Suppressor macrophage treated with lipopolysaccharide for 4 hours (primary cell): ENCODE measurements around the gene KBTBD4.

Source experiments
- DNase-seq: peaks from one replicate; pipeline ENCODE4 v3.0.0-alpha.2; 2020

KBTBD4 gene

DNA sequence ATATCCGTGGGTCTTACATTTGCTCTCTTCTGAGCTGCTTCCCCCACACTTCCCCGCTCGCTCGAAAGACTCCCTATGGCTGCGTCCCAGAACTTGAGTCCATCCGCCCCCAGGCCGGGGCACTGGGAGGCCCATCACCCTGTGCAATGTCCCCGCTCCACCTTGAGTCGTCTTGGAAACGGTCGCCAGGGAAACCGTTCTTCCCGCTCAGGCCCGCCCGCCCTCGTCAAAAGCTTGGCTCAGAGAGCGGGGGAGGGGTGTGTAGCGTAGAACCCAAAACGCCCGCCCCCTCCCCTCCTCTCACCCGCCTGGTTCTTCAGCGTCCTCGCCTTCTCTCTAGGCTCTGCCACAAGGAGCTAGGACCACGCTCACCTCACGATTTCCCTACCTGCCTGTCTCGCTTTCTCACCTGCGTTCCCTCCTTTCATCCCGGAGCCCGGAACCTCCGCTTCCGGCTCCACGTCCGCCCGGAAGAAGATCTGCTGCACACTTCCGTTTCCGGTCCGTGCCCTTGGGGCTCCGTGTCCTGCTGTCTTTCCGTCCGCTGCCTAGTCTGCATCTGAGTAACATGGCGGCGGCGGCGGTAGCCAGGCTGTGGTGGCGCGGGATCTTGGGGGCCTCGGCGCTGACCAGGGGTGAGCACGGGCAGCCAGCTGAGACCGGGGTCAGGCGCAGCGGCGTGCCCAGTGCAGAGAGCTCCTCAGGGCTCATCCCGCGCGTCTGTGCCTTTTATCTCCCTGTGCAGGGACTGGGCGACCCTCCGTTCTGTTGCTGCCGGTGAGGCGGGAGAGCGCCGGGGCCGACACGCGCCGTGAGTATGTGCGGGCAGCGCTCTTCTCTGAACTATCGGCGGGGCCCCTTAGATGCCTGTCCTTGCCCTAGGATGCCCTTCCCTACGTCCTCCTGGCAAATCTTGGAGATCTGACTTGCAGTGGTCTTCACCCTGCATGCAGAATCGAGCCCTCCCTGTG lies at the start of gene KBTBD4, which contains the start of gene NDUFS3:
KBTBD4 (minus strand) TSS at position 447 of the 971 bp plus-strand sequence; CDS start at position 428, 19 bp downstream.
NDUFS3 (plus strand) TSS at position 551 of the 971 bp plus-strand sequence; CDS start at position 569, 18 bp downstream.
- DNase-seq = peak; percentile 90

- DNase-seq = no peak
Measured at GRCh38 chr11:47628026-47628425, 49.3 kb upstream of the KBTBD4 start.

DNA sequence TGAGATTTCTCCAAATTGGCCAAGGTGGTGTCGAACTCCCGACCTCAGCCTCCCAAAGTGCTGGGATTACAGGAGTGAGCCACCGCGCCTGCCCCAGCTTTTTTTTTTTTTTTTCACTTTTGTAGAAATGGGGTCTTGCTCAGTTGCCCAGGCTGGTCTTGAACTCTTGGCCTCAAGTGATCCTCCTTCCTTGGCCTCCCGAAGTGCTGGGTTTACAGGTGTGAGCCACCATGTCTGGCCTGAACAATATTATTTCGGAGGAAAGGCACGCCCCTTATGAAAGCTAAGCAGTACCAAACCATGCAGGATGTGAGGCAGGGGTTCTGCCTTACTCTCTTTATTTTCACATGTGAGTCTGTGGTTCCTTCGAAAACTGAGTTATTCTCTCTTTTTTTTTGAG lies 47.5 kb upstream of the KBTBD4 start:
- DNase-seq = no peak

GRCh38 chr11:47620836-47621378 lies 42.1 kb upstream of the KBTBD4 start:
- DNase-seq = no peak

DNA sequence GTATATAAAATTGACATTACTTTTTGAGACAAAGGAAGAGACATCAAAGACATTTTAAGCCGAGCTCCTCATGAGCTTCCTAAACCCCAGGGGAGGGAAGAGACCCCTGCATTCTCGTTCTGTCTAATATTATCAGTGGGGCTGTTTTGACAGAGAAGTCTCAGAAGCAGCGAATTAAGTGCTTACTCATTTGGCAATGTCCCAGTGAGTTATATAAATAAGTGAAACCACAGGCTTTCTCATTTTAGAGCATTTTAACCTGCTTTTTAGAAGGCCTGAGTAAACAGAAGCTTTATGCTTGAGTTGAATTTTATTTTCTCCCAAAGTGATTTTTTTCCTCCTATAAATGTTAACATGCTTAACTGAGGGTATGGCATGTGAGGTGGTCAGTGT lies 38.6 kb upstream of the KBTBD4 start:
- no peak for DNase-seq

DNA sequence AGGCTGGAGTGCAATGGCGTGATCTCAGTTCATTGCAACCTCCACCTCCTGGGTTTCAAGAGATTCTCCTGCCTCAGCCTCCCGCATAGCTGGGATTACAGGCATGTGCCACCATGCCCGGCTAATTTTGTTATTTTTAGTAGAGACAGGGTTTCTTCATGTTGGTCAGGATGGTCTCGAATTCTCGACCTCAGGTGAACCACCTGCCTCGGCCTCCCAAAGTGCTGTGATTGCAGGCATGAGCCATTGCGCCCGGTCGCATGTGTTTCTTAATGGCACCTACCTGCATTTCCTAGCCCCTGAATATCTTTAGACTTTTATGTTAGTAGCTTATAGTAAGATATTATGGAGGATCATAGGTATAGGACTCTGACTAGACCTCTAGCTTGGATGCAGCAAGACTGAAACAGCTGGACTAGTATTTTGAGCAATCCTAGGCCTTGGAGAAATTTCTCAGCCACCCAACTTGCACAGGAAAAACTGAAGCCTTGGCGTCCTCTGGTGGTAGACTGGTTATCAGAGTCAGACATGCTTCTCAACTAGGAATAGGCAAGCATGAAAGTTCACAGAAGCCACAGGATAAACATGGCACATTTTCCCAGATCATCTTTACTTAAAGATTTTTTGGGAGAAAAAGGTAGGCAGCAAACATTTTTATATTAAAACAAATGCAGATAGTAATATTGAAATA lies 38.1 kb upstream of the KBTBD4 start:
- peak; percentile 64 for DNase-seq

GRCh38 chr11:47615249-47615648 lies 36.5 kb upstream of the KBTBD4 start:
- no peak for DNase-seq

GRCh38 chr11:47611348-47611794 lies 32.6 kb upstream of the KBTBD4 start:
- peak; percentile 67 for DNase-seq

GRCh38 chr11:47609675-47610074 lies 30.9 kb upstream of the KBTBD4 start:
- no peak for DNase-seq

DNA sequence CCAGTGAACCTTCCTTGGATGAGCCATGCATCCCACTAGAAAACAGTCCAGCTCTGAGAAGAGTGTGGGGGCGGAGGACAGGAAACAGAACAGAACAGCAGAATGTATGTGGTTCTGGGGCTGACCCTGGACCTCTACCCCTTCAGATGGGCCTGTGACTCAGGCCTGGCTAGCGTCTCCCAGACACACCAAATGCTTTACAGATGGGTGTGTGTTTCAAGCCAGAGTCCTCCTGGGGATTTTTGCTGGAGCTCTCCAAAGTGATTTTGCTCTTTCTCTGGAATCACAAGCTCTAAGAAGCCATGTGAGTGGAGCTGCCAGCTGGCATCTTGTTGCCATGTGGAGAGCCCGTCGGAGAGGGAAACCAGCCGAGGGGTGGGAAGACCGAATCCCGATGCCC lies 28.6 kb upstream of the KBTBD4 start:
- DNase-seq = no peak

DNA sequence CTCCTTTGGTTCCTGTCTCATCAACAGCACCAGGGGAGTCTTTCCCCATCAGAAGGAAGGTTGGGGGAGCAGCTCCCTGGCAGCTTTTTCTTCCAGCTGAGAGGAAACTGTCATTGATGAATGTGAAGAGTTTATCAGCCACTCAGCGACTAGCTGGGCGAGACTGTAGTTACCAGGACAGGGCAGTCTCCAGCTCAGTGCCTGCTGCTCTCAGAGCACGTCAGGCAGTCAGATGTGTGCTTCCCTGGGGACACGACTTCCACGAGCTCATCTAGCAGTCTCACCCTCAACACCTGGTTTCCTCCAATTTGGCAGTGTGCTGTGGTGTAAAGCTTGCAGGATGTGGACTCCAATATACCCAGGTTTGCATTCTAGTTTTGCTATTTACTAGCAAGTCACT lies 28.0 kb upstream of the KBTBD4 start:
- no peak for DNase-seq

- DNase-seq = no peak
Measured at GRCh38 chr11:47605921-47606320, 27.2 kb upstream of the KBTBD4 start.

GRCh38 chr11:47603295-47603694 lies 24.5 kb upstream of the KBTBD4 start:
- no peak for DNase-seq

DNA sequence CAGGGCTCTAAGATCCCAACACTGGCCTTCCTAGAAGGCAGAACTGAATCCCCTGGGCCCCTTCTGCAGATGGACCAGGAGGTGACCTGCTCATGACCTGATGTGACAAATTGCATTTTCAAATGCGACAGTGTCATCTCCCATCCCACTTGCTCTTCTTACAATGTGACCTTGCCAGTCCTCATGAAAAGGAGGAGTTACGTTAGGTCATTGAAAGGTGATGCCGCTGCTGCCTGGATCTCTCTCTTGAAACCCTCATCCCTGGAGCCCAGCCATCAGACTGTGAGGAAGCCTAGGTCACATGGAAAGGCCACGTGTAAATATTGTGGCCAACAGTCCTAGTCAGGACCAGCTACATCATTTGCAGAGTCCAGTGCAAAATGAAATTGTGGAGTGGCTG lies 21.1 kb upstream of the KBTBD4 start:
- no peak for DNase-seq

DNA sequence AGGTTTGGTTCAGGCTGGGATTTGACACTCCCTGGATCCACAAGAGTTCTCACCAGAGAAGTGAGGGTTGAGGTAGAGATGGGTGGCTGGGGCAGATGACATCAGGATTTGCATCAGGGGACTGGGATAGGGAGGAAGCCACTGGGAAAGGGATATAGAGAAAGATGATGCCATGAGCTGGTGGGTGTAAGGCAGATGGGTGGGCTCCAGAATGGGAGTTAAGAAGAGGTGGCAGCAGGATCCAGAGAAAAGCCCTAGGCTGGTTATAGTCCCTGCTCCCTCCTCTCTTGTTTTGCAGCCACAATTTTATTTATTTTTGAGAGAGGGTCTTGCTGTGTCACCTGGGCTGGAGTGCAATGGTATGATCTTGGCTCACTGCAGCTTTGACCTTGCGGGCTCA lies 17.2 kb upstream of the KBTBD4 start:
- no peak for DNase-seq

DNA sequence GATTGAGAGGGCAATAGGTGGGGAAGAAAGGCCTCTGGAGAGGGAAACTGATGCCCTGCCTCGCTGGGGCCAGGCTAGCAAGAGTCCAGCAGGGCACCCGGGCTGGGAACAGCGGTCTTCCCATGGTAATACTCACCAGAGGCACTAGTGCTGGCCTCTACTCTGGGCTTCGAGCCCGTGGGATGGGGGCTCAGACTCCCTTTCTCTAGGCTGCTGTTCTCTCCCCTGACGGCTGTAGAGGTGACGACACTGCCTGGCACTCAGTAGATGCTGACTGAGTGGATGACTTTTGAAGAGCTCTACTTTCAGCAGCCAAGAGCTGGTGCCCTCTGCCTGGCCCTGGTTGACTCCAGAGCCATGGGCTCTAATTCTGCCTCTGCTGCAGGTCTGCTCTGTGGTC lies 16.3 kb upstream of the KBTBD4 start:
- DNase-seq = no peak

DNA sequence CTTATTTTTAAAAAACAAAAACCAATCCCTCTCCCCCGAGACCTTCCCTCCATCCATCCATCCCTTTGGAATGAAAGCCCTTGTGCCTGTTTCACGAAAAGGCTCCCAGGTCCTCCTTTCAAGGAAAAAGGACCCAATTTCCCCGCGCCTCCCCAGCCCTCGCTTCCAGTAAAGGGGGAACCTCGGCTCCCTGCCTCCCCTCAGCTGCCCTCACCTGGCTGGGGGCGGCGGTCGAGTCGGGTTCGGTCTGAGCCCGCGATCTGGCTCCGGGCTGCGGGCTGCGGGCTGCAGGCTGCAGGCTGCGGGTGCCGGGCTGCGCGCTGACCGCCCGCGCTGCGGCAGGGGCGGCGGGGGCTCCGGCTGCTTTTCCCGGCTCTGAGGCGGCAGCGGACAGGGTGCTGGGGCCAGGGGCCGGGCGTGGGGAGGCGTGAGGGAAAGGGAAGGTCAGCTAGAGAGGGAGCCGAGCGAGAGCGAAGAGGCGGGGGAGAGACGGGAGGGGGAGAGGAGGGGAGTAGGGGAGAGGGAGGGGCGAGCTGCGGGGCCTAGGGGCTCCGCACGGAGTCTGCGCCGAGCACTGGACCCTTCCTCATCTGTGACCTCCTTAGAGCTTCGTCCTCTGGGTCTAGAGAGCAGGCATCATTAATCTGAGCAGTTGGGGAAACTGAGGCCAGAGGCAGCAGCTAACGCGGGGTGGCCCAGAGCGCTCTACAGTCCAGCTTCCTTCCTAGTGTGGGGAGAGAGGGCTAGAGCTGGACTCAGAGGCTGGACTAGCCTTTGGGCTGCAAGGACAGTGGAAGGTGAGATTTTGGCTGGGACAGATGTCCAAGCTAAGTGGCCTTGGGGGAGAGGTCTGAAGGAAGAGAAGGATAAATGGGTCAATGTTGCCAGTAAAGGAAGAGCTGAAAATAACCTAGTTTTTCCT lies 15.4 kb upstream of the KBTBD4 start, which contains the start of gene C1QTNF4:
C1QTNF4 (minus strand) TSS at position 478 of the 922 bp plus-strand sequence. CDS start 3,601 bp downstream, outside the sequence.
- DNase-seq = no peak

- no peak for DNase-seq
Measured at GRCh38 chr11:47593492-47593933, 14.7 kb upstream of the KBTBD4 start.

DNA sequence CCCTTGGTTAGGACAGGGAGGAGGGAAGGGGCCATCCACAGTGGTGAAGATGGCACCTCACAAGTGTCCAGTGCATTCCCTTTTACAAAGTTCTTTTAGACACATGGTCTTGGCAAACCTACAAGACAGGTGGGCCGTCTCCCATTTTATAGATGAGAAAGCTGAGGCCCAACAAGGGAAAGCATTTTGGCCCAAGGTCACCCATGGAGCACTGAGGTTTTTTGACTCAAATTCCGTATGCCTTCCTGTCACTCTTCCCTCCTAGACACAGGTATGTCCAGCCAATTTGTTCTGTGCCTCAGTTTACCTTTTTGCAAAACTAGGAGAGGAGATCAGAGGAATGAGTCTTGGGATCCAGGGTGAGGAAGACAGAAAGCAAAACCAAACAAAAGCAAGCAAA lies 14.2 kb upstream of the KBTBD4 start:
- no peak for DNase-seq

DNA sequence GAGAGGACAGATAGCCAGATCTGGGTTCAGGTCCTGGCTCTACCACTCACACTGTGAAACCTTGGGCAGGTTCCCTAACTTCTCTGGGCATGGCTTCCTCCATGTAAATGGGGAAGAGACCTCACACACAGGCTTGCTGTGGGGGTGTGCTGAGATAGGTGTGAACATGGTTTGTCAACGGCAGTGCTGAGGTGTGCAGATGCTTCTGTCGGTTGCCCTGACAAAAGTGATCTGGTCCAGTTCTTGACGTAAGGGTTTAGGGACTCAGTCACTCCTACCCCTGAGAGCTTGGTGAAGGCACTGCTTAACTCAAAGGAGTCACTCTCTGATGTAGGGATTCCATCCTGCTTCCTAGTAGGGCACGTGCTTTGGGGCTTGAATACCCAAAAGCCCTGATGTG lies 13.5 kb upstream of the KBTBD4 start:
- DNase-seq = no peak

- DNase-seq = no peak
Measured at GRCh38 chr11:47591764-47592163, 13.0 kb upstream of the KBTBD4 start.
